Urinary bladder (tissue), 4 donors: ENCODE measurements around the gene CALML6. TPM values are rescaled to one million over a fixed set of nuclear protein-coding genes. Genes with fewer than 3 reads are reported as not detected.
"Not testable (repeated sequence)": the region's sequence is repeated elsewhere in the genome, so short reads cannot be mapped to it uniquely, and the experiment has no call there.

Source experiments
- DNase-seq: peaks from one replicate; pipeline ENCODE4 v3.0.0-alpha.2; 2015; ENCODE audit errors: extremely low spot score
- H3K27ac ChIP-seq: one replicate; pipeline ENCODE4 v1.5.1; 2013; ENCODE audit warnings: low read depth, mild to moderate bottlenecking, moderate library complexity
- H3K36me3 ChIP-seq: one replicate; pipeline ENCODE4 v1.6.1; 2013; ENCODE audit warnings: mild to moderate bottlenecking, moderate library complexity; ENCODE audit not compliant: insufficient read depth
- H3K4me1 ChIP-seq: one replicate; pipeline ENCODE4 v1.6.1; 2013; ENCODE audit warnings: mild to moderate bottlenecking, moderate library complexity; ENCODE audit not compliant: insufficient read depth
- H3K4me3 ChIP-seq: one replicate; pipeline ENCODE4 v1.5.1; 2013; ENCODE audit warnings: low read depth, low read length
- WGBS: extraction: QIAGEN DNeasy Blood & Tissue Kit; methylation state at CpG from one replicate; pipeline ENCODE4 v1.1.7; 2013; 5-methylcytosine and 5-hydroxymethylcytosine counted together
- polyA plus RNA-seq: library from polyadenylated mRNA; stranded (reverse); fragments of 200-250 nt; gene quantifications from one replicate; pipeline ENCODE4 v1.2.3, GENCODE V29; 2013
- total RNA-seq: library from RNA; depleted of rRNA; stranded (reverse); fragments of >200 nt; gene quantifications from one replicate; pipeline ENCODE4 v1.2.3, GENCODE V29; 2014
- donor health status: healthy with polysubstance abuse.
- donor health status: healthy.

Gene CALML6
- total and polyA plus RNA-seq, 2 donors, result 0.22 to 0.37 TPM

DNA sequence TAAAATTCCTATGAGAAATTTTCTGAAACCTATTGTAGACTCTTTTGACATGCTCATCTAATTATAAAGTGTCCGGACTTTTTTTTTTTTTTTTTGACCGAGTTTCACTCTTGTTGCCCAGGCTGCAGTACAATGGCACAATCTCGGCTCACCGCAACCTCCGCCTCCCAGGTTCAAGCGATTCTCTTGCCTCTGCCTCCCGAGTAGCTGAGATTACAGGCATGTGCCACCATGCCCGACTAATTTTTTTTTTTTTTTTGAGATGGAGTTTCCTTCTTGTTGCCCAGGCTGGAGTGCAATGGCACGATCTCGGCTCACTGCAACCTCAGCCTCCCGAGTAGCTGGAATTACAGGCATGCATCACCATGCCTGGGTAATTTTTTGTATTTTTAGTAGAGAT, 31.2 kb upstream of the CALML6 start:
- 75% methylated on average over 11 of the region's 11 CpGs for WGBS

DNA sequence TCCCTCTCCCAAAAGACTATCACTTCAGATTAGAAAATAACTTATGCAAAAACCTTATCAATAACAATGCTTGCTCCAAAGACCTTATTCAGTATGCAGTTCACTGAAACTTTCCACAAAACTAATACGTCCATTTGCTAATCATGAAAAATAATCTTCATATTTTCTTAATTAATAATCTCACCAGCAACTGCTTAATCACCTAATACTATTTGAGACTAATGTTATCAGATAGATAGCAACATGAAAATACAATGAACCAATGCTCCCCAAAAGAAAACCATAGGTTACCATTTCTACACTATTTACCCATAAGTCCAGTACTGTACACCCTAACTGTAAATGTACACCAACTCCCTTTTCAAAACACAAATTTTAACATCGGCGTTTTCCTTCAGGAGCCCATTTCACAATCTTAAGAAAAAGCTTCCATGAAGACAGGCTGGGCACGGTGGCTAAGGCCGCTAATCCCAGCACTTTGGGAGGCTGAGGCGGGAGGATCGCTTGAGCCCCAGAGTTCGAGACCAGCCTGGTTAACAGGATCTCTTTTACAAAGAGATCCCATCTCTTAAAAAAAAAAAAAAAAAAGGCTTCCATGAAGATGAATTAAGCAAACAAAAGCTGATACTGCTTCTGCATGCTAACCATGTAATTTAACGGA, 25.8 kb upstream of the CALML6 start:
- Histone ChIP-seq H3K4me3 (peak overlapping the region; percentile 97), H3K4me1 (no peaks in the 10 kb centered on the region), H3K36me3 (no peaks in the 10 kb centered on the region), H3K27ac (no peak overlapping the region)
- DNase-seq, result no peak
- 7% methylated on average over 9 of the region's 9 CpGs for WGBS

More for the DNA sequence above, 31.2 kb upstream of the CALML6 start:
- not testable (repeated sequence) for H3K36me3 ChIP-seq, H3K27ac ChIP-seq, DNase-seq, H3K4me3 ChIP-seq, H3K4me1 ChIP-seq

DNA sequence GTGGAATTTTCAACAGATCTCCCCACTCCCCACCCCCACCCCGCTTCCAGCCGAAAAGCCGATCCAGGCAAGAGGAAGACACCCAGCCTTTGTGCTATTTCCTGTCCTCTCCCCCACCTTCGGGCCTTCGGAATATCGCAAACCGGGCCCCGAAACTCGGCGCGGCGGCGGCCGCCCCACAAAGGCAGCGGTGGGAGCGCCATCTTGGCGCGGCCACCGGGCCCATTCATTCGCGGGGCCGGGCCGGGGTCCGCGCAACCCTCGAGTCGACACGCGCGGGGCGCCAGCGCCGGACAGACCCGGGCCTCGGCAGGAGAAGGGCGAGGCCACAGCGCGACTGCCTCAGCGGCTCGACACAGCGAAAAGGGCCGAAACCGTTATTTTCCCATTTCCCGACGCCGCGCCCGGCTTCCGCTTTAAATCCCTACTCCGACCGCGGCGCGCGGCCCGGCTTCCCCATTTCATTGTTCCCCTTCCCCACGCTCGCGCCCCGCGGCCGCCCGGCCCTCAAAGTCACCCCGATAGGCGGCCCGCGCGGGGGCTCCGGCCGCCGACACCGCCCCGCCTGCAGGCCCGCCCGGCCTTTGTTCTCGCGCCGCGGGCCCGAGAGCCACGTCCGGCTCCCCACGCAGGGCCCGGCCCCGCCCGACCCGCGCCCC, 25.1 kb upstream of the CALML6 start:
- Histone ChIP-seq H3K4me1 (peaks cover 2% of the 10 kb centered on the region), H3K4me3 (peak overlapping the region; percentile 97), H3K36me3 (no peaks in the 10 kb centered on the region), H3K27ac (peak overlapping the region; percentile 99)
- DNase-seq, result no peak
- WGBS, result under 1% methylated on average over 88 of the region's 88 CpGs

DNA sequence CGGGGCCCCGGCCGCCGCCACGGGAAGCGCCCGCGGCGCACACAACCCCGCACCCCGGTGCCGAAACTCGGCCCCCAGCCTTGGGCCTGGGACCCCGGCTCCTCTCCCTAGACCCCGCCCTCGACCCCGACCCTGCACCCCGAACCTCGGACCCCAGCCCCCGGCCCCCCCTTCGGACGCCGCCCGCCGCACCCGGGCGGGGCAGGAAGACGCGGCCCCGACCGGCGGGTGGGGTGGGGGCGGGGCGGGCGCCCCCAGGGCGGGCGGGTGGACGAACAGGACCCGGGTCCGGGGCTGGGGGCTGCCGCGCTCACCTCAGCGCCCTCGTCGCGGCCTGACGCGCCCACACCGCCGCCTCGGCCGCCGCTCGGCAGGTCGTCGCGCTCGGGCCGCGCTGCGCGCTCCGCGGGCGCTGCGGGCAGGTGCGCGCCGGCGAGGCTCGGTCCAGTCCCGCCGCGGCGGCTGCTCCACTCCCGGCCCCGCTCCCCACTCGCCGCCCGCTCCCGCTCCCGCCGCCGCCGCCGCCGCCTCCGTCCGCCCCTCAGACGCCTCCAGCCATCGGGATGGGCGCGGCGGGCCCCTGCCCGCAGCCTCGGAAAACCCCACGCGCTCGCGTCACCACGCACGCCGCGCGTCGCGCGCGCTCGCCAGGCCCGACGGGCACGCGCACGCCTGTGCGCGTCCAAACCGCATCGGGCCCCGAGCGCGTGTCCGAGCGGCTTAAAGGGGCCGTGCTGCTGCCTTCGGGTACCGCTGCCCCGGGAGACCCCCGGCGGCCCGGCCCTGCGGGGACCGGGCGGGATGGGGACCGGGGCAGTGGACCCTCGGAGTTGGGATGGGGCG, 24.3 kb upstream of the CALML6 start, which contains the start of gene GNB1:
TSS of gene GNB1 (minus strand) at position 582 of the 843 bp plus-strand sequence. CDS start 65,634 bp downstream, outside the sequence.
- H3K36me3 ChIP-seq, result no peaks in the 10 kb centered on the region
- DNase-seq, result peak; percentile 56
- peaks cover 2% of the 10 kb centered on the region for H3K4me1 ChIP-seq
- peak within 1 kb of the TSS; percentile 97 for H3K4me3 ChIP-seq
- peak within 1 kb of the TSS; percentile 99 for H3K27ac ChIP-seq
- under 1% methylated on average over 130 of the region's 137 CpGs for WGBS

DNA sequence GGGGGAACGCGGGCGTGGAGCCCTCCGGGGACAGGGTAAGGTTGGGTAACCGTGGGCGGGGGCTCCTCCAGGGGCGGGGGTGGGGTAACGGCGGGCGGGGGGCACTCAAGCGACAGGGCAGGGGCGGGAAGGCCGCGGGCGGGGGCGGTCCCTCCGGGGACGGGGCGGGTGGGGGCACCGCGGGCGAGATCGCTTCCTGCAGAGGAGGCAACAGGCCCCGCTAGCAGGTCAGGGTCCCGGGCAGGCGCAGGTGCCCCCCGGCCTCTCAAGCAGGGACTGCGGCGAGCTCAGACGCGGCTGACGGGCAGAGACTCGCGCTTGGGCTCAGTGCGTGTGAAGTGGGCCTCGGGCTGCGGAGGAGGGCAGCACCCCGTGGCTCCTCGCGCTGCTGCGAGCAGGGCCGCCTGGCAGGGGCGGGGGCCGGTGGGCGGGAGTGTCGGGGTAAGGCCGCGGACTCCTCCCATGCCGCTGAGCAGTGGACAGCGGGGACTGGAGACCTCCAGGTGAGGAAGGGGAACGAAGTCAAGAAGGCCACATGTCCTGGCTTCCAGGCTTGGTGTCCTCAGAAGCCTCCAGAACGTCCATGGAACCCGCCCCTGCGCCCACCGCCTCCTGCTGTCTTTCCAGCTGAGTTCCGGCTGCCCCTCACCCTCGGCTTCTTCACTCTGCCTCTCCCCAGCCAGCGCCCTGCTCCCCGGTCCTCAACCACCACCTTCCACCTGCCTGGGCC, 23.5 kb upstream of the CALML6 start:
- 3% methylated on average over 59 of the region's 59 CpGs for WGBS
- peaks cover 2% of the 10 kb centered on the region for H3K4me1 ChIP-seq
- no peaks in the 10 kb centered on the region for H3K36me3 ChIP-seq
- peak overlapping the region; percentile 99 for H3K27ac ChIP-seq
- H3K4me3 ChIP-seq, result peak overlapping the region; percentile 97
- DNase-seq, result no peak

DNA sequence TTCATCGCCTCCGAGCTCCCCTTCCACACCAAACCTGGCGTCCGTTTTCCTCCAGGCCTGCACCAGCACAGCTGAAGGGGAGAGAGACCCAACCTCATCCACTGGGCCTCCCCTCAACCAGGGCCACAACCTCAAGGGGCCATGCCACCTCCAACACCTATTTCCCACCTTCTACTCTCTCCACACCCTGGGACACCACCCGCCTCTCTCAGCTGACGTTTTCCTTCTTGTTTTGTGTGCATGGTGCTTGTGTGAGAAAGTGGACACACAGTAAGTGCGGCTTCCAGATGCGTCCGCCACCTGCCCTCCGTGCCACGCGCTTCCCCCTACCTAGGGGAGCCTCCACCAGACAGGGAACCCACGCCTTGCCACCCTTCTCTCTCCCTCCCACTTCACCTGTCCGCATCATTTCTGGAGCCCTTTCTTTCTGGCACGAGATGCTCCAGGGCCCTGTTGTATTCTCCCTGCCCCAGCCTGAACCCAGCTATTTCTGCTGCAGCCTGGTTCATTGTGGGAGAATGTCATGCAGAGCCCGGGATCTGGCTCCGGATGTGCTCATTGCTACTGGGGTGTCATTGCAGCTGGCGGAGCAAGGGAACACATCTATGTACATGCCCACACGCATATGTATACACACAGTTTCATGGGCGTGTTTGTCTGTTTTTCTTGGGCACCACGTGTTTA, 22.8 kb upstream of the CALML6 start:
- DNase-seq, result no peak
- Histone ChIP-seq H3K4me1 (peaks cover 2% of the 10 kb centered on the region), H3K36me3 (no peaks in the 10 kb centered on the region), H3K27ac (peak overlapping the region; percentile 75), H3K4me3 (peak overlapping the region; percentile 97)
- WGBS, result 62% methylated on average over 21 of the region's 21 CpGs

DNA sequence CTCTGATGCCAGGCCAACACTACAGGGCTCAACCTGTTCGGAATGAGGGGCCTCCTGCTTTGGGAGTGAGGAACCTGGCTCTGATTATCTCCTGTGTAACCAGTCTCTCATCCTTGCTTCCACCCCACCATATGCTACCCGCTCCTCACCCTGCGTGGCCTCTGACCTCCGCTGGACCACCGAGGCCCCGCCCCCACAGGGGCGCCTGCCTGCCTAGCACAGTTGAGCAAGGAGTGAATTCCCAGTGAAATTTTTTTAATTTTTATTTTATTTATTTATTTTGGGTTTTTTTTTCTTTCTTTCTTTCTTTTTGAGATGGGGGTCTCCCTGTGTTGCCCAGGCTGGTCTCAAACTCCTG, 22.3 kb upstream of the CALML6 start:
- Histone ChIP-seq H3K4me1 (peaks cover 2% of the 10 kb centered on the region), H3K27ac (no peak overlapping the region), H3K4me3 (no peak overlapping the region), H3K36me3 (no peaks in the 10 kb centered on the region)
- DNase-seq, result no peak
- WGBS, result 82% methylated on average over 7 of the region's 7 CpGs

DNA sequence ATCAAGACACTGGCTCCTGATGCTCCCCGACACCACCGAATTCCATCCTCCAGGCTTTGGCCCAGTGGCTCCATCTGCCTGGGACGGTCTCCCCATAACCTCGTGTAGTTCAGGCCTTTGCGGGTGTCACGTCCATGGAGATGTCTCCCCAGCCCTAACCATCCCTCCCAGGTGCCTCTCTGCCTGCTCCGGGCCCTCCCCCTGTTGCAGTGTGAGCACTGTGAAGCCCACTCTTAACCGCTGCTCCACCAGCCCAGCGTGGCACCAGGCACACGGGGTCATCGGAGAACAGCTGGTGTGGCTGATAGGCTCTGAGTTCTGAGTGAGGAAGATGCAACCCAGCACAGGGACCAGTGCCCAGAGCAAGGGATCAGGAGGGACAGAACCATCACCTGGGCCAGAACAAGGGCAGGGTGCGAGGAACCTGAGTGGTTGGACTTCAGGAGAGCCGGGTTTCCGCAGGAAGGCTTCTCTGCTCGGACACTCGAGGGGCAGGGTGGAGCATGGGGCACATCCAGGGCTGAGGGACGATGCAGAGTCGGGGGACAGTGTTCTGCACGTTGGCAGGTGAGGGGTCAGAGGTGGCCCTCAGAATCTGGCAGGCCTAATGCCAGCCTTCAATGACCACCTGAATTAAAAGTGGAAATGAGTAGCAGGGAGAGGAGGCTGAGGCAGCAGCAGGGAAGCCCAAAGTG, 21.6 kb upstream of the CALML6 start:
- Histone ChIP-seq H3K27ac (no peak overlapping the region), H3K36me3 (no peaks in the 10 kb centered on the region), H3K4me1 (peaks cover 2% of the 10 kb centered on the region), H3K4me3 (no peak overlapping the region)
- 87% methylated on average over 19 of the region's 19 CpGs for WGBS
- no peak for DNase-seq

DNA sequence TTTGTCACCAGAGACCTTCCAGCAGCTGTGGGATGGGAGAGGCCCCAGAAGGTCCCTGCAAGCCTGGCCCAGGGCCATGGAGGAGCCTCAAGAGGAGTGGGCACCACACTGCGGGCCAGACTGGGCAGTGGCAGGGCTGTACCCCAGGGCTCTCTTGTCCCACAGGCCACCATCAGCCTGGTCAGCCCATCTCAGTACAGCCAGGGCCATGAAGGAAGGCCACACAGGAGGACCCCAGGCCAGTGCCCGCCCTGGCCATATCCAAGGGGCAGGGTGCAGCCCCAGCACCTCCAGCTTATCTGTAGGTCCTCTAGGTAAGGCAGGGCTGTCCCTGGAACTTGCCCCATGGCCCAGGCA, 21.1 kb upstream of the CALML6 start:
- no peak overlapping the region for H3K4me3 ChIP-seq
- no peak for DNase-seq
- H3K27ac ChIP-seq, result no peak overlapping the region
- H3K36me3 ChIP-seq, result no peaks in the 10 kb centered on the region
- WGBS, result 76% methylated on average over 2 of the region's 2 CpGs
- peaks cover 2% of the 10 kb centered on the region for H3K4me1 ChIP-seq

DNA sequence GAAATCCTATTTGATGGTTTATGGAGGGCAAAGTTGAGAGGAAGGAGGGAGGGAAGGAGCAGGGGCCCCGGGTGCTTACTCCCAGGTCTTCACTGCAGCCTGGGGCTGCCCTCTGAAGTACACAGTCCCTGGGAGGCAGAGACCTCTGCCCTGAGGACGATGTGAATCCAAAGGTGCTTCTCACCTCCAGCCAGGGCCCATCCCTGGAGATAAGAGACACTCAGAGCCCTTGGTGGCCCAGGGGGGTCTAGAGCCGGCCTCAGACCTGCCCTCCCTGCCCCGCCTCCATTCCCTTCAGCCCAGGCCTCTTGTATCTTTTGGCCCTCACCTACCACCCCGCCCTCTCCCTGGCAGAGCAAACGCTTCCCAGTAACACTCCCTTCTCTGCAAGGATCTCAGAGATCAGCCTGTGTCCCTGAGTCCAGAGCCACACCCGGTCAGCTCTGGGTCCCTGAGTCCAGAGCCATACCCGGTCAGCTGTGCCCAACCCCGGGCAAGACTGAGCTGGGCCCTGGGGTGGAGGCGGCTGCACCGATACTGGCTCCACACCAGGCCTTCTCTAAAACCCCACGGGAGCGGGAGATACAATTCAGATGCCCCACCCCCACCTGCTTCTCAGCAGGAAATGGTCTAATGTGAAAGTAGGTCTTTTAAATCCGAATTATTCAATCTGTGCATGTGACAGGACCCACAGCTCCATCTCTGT, 20.6 kb upstream of the CALML6 start:
- Histone ChIP-seq H3K4me3 (no peak overlapping the region), H3K36me3 (no peaks in the 10 kb centered on the region), H3K4me1 (peaks cover 2% of the 10 kb centered on the region), H3K27ac (no peak overlapping the region)
- no peak for DNase-seq
- 17% methylated on average over 14 of the region's 14 CpGs for WGBS

DNA sequence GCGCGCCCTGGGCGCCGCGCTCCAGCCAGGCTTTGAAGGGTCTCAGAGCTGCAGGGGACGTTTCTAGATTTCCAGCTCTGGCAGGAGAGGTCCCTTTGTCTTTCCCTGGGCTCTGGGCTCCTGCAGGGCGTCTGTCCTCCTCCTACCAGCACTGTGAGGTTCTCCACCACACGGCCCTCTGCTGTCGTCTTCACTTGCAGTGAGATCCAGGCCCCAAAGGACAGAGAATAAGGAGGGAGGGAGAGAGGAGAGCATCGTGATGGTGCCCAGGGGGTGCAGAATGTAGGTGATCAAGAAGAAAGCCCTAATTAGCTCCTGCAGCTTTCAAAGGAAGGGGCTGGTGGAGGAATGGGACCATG, 20.0 kb upstream of the CALML6 start:
- H3K36me3 ChIP-seq, result no peaks in the 10 kb centered on the region
- no peak overlapping the region for H3K4me3 ChIP-seq
- H3K27ac ChIP-seq, result no peak overlapping the region
- WGBS, result 40% methylated on average over 10 of the region's 10 CpGs
- no peak for DNase-seq
- H3K4me1 ChIP-seq, result peaks cover 2% of the 10 kb centered on the region
